ENCODE data around the gene HMGN3.

DNA sequence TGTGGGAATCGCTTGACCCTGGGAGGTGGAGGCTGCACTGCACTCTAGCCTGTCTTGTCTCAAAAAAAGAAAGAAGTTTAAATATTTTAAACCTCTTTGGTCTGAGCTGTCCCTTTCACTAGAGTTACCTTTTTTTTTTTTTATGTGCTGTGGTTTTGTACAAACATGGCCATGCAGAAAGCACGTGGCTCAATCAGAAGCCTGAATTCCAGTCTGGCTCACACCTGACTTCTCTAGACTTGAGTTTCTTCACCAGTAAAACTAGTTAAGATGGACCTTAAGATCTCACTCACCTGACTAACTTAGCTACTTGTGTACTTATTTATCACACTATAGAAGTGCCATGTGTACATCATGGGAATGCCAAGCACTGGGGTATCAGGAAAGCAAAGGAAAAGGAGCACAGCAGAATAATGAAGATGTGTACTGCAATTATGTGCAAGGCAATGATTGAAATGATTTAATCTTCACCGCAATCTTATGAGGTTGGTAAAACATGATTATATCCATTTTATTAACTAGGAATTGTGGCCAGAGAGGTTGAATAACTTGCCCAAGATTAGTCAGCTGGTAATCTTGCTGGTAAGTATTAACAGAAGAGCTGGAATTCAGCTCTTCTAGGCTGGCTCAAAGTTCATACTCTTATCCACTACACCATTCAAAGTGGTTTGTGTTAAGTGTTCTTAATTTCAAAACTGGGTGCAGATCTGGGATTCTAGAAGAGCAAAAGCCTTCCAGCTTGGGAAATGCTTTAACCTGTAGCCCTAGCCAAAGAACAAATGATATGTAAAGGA lies 10.7 kb downstream of the HMGN3 start:
- TF ChIP-seq CTCF (IDR thresholded peaks at IDR 0.05 in 8 of 11, conservative IDR thresholded peaks at IDR 0.05 in 3 of 11) (no peak), POLR2A (IDR thresholded peaks at IDR 0.05) (no peak)

Data from spleen (tissue), 7 donors.